Measurements from ENCODE around the gene KCNQ2.
A peak's percentile ranks its signal among the peaks of the same experiment; 100 is the strongest.

Gene KCNQ2

GRCh38 chr20:63469713-63470101 is 2.7 kb downstream of the KCNQ2 start:
- no peak for DNase-seq

- no peak for DNase-seq
Measured at GRCh38 chr20:63469019-63469712, 3.3 kb downstream of the KCNQ2 start.

DNA sequence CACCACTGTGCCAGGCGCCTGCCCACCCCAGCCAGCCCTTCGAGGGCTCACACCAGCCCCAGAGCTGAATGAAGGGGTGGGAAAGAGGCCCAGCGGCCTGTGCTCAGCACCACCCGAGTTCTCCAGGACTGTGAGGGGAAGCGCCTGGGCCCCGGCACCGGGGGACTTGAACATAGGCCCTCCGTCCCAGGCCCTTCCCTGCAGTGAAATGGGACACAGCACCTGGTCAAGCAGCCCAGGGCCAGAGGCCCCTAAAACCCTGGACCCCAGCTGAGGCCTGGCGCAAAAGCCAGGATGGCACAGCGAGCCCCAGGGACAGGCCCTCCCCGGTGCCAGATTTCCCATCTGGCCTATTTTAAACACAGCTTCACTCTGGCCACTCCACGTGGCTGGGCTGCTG is 4.0 kb downstream of the KCNQ2 start:
- no peak for DNase-seq

DNA sequence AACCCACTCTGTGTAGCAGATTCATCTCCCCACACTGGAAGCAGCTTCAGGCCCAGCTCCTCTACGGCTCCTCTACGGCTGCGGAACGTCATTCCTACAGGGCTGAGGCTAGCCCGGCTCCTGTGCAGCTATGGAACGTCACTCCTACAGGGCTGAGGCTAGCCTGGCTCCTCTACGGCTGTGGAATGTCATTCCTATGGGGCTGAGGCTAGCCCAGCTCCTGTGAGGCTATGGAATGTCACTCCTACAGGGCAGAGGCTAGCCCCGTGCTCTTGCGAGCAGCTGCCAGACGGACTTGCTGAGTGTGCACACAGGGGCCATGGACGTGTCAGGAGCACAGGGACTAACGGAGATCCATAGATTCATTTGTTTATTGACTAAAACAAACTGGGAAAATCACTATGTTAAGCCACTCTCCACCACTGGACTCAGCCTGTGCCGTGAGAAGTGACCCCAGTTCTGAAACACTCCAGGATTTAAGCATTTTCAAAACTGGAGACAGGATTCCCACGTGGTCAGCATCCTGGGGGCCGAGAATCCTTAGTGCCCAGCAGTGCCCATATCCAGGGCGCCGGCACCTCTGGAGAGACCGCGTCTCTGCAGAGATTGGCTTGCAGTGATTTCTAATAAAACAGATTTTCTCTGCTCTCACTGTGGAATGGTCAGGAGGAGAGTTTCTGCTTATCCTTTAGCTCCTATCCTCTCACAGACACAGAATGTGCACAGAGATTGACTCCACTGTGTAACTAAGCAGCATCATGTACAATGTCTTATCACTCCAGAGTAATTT is 5.0 kb downstream of the KCNQ2 start:
- no peak for DNase-seq

GRCh38 chr20:63466861-63467260 is 5.6 kb downstream of the KCNQ2 start:
- DNase-seq, result no peak

GRCh38 chr20:63466250-63466825 is 6.1 kb downstream of the KCNQ2 start:
- no peak for DNase-seq

DNA sequence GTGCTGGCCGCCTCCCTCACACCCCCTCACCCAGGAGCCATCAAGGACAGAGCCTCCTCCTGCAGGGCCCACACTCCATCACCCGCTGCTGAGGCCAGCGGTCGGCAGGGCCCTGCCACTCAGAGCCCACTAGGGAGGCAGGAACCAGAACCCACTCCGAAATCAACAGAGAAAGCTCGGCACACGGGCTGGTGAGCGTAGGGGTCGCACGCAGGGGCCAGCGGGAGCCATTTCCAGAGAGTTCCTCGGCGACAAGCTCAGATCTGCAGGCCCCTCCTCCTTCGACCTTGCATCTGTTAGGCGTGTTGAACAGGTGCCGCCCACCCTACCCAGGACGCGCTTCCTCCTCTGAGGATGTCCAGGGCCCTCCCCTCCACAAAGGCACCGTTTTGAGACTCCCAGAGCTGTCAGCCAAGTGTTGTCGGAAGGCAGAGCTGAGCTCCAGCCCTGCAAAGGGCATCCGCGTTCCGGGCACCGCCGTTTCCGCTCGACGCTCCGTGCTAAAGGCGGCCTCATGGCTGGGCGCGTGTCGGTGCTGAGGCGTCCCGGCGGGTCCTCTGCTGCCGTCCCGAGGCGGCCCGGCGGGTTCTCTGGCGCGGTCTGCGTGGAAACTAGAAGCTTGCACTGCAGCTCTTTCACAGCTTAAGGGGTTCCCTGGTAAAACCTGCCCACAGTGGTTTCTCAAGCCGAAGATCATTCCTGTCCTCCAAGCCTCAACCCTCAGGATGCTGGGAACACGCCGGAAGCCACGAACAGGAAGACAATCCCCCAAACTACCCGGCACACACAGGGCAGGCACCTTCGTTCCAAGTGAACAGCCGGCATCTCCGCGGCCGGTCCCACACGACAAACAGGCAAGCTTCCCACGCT is 6.8 kb downstream of the KCNQ2 start:
- no peak for DNase-seq

GRCh38 chr20:63464289-63464635 is 8.2 kb downstream of the KCNQ2 start:
- DNase-seq, result no peak

DNA sequence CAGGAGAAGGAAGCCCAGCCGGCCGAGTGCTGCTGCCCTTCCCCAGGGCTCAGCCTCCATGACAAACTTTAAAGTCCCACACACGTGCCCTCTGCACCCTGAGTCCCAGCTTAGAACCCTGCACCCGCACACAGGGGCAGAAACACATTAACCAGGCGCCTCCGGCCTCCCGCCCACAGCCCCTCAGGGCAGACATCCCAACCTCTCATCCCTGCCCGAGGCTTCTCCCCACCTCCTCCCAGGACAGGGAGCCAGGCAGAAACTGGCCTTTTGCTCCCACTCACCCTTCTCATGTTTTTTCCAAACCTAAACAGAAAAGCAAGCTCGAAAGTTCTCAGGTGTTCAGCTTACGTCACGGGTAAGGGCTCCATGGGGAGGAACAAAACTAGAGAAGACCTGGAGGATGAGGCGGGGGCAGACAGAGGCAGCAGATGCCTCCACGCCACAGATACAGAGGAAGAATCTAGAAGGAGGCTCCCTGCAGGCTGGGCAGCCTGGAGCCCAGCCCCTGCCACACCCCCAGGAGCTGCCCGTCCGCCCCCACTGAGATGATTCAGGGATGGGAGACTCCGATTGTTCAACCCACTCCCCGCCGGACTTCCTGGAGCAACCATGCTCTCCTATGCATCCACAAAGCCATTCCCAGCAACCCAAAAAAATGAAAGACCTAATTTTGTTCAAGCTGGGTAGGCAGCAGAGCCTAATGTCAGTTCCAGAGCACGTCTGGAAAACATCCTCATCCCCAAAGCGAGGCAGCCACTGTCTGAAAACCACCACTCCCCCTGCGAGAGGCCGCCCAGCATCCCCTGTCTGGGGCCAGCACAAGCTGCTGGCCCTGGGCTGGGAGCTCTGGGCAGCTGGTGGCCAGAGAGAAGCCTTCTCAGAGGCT is 8.8 kb downstream of the KCNQ2 start:
- no peak for DNase-seq

- no peak for DNase-seq
Measured at GRCh38 chr20:63462244-63462643, 10.2 kb downstream of the KCNQ2 start.

- no peak for DNase-seq
Measured at GRCh38 chr20:63461104-63461763, 11.2 kb downstream of the KCNQ2 start.

- DNase-seq, result no peak
Measured at GRCh38 chr20:63459070-63459380, 13.4 kb downstream of the KCNQ2 start.

DNA sequence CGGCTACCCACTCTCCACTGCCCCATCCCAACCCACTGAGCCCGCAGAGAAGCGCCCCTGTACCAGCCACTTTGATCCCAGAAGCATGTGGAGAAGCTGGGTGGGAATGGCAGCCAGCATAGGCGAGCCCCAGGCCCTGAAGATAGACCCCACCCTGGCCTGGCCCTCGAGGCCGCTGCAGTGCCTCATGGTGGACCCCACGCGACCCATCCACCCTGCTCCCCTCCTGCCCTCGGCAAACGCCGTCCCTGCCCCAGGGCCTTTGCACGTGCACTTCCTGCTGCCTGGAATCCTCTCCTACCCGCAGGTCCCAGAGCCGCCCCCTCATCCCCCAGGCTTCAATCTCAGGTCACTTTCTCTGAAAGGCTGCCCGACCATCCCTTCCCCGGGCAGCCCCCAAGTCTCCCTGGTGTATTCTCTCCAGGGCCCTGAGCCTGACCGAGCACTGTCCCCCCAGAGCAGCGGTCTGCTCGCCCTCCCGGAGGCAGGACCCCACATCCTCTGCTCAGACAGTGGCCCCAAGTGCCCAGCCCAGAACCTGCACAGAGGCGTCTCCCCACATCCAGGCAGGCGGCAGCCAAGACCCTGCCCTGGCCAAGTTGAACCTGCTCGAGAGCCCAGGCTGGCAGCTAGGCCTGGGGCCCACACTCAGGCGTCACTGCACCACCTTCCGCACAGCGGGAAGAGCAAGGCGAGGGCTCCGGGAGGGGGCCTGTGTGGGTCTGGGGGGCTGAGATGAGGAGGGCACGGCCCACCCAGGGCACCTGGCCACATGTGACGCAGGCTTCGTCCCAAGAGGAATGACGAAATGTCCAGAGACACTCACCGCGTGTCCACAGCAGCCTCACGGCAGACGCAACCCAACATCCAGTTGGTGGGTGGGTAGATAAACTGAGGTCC is 14.0 kb downstream of the KCNQ2 start:
- DNase-seq, result no peak

DNA sequence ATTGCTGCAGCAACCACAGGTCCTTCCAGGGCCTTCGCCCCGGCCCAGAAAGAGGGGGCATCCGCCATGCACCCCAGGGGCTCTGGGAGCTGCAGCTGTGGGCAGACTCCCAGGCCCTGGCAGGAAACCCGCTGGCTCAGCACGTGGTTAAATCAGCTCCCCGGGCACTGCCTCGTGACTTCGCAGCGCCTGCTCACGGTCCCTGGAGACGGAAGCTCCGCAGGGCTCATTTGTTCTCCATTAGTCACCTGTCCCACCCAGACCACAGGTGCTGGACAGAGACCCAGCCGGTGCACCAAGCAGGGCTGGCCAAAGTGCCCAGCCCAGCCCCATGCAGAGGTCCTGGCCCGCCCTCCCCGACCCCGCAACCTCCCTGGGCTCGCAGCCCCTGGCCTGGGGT is 14.7 kb downstream of the KCNQ2 start:
- DNase-seq, result no peak

DNA sequence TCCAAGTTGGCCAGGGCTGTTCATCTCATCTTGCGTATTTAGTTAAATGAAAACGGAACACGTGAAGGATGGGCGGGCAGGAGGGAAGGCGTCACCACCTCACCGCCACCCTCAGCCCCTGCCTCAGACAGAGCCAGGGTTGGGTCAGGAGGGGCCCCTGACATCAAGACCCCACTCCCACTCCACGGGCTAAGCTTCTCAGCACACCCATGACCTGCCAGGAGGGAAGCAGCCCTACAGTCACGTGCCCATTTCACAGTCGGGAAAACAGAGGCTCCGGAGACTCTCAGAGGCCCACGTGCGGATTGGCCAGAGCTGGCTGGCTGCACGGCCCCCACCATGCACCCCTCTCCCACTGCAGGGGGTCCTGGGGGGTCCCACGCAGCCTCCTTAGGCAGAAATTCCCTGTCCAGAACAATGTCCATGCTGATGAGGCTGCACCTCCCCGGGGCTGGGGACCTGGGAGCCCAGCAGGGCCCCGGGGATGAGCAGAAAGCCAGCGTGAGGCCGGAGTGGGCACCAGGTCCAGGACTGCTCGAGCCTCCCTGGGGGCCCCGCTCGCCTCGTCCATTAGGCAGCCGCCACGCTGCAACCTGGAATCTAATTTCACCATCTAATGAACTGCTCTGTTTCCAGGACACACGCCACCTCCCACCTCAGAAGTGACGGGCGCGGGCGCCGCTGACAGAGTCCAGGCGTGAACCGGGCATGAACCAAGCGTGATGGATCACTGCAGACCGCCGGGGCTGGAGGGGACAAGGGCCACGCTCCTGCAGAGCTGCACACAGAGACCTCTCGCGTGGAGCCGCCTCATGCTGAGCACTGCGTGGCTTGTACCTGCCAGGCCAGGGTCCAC is 15.8 kb downstream of the KCNQ2 start:
- DNase-seq, result no peak

DNA sequence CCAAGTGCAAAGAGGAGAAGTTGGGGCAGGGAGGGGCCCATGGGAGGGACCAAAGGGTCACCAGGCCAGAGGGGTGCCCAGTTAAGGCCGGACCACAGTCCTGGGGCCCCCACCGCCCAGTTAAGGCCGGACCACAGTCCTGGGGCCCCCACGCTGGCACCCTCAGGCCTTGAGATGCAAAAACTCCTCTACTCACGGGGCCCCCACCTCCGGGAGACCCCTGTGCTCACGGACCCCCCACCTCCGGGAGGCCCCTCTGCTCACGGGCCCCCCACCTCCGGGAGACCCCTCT is 16.9 kb downstream of the KCNQ2 start:
- no peak for DNase-seq

DNA sequence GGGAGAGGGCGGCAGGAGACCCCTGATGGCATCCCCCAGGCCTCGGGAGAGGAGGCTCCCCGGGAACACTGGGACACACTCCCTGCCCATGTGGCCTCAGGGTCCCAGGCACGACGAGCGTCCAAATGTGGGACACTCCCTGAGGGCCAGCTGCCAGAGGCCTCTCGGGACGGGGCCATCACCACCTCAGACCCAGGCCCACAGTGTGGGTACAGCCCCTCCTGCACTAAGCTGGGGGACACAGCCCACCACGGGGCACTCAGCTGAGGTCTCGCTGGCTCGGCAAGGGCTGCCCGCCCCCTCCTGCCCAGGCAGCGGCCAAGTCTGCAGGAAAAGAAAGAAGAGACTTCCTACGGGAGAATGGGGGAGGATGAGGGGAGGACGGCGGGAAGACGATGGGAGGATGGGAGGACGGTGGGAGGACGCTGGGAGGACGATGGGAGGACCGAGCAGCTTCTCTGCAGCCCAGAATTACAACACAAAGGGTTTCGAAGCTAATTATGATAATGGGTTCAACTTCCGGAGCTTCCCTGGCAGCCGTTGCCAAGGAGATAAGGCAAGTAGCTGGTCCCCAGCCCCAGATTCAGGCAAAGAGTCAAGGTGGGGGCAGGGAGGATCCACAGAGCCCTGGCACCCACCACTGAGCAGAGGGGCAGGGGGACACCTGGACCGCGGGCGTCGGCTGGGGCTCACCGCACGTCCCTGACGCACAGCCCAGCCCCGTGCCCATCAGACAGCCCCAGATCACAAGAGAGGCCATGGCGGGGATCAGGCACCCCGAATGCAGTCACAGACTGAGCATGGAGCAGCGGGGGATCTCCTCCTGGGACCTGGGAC is 17.5 kb downstream of the KCNQ2 start:
- peak; percentile 76 for DNase-seq

GRCh38 chr20:63452821-63453523 is 19.5 kb downstream of the KCNQ2 start:
- no peak for DNase-seq

Data from NCI-H82 (cell line).